LNCAP (cell line): Measurements from ENCODE around the gene CFHR5.

Experiments used
- CTCF ChIP-seq: fragments of 450-650 bp; IDR thresholded peaks from 2 replicates; pipeline ENCODE4 v1.5.1; 2017; ENCODE audit warnings: mild to moderate bottlenecking

Gene CFHR5

DNA sequence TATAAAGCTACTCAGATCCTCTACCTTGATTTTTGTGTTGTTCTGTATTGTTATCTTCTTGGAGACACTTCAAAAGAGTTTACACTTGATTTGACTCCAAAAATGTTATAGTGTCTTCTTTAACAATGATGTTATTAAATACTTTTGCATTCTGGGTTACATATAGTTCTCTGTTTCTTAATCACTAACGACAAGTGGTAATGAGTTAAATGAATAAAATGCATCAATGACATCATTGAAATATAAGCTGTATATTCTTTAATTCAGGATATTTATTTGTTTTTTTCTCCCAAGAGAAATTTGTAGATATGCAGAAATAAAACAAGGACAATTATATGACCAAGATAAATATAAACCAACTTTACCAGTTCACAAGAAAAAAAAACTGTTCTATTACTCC, 7.2 kb upstream of the CFHR5 start:
- TF ChIP-seq CTCF = no peak

DNA sequence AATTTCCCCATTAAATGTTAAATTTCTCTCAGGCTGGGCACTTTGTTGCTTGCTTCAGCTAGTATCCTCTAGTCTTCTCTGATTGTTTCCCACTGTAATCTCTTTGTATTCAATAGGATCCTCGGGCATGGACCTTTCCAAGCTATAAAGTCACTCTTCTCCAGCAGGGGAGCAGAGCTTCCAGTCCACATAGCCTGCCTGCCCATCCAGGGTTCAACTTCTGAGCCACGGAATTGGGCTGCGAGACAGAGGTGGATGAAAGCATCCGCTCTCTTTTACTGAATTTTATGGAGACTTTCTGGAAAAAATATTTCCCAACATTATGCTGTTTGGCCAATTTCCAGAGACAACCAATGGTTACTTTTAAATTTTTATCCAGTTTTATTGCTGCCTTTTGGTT, 1.1 kb upstream of the CFHR5 start:
- TF ChIP-seq CTCF = no peak

- no peak for TF ChIP-seq CTCF
Observed at GRCh38 chr1:196980859-196981258, 3.5 kb downstream of the CFHR5 start.

GRCh38 chr1:196993916-196994315, 16.6 kb downstream of the CFHR5 start:
- no peak for TF ChIP-seq CTCF

DNA sequence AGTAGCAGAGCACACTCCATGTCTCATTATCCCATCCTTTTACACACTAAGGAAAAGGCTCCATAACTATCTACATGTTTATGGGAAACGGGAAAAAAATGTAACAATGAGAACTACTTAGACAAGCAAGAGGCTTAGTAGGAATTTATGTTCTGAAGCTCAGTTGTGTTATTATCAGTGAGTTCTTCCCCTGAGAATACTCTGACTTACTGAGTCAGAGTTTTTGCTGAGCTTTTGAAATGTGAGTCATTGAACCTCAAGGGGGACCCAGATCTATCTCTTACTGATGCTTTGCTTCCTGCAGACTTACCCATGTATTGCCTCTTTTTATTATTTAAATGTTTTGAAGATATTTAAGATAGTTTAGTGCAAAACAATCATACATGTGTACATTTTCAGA, 20.1 kb downstream of the CFHR5 start:
- TF ChIP-seq CTCF = no peak

DNA sequence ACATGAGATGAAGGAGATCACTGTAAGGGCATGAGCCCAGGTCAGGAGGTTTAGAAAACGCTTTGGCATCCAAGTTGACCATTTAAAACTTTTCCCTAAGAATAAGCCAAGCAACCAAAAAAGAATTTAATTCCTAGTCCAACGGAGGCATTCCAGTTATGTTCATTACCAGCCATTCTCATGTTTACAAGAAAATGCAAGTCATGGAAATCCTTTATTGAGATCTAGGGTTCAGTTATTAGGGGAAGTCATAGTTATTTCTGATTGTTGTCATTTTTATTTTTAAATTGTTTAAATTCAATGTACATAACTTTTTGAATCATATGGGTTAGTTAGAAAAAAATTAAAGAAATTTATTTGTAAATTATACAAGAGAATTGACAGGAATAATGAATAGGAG, 24.5 kb downstream of the CFHR5 start:
- TF ChIP-seq CTCF = no peak

DNA sequence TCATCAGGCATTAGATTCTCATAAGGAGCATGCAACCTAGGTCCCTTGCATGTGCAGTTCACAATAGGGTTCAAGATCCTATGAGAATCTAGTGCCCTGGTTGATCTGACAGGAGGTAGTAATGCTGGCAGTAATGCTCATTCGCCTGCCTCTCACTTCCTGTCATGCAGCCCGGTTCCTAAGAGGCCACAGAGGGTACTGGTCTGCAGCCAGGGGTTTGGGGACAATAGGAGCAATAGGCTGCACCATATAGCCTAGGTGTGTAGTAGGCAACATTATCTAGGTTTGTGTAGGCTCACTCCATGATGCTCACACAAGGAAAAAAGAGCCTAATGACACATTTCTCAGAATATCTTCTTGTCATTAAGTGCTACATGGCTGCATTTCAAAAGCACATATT, 25.8 kb downstream of the CFHR5 start:
- no peak for TF ChIP-seq CTCF

DNA sequence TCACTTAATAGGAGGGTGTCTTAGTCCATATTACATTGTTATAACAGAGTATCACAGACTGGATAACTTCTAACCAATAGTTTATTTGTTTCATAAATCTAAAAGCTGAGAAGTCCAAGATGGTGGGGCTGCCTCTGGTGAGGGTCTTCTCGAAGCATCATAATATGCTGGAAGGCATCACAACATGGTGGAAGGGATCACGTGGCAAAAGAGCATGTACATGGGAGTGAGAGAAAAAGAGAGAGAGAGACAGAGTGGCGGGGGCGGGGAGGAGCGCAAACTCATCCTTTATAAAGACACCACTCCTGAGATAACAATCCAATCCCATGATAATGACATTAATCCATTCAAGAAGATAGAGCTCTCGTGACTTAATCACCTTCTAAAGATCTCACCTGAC, 31.5 kb downstream of the CFHR5 start:
- no peak for TF ChIP-seq CTCF
